Endometrial microvascular endothelial cells (primary cell): ENCODE results near the gene KIF21B. TPM values are rescaled to one million over a fixed set of nuclear protein-coding genes. Genes with fewer than 3 reads are reported as not detected.

ENCODE experiments used
- in situ Hi-C: cut with HindIII; loops from 2 replicates; pipeline ENCODE4 v1.10.0; 2017; ENCODE audit warnings: low sequenced_read_pairs, low pct_unique_long_range_greater_than_20kb; ENCODE audit errors: inconsistent ontology term
- total RNA-seq: library from RNA; depleted of rRNA; stranded (reverse); fragments of >200 nt; gene quantifications from one replicate; pipeline ENCODE4 v1.2.3, GENCODE V29; 2015; ENCODE audit errors: inconsistent ontology term

The KIF21B gene
- total RNA-seq, 1 donor from 2014 or later: 1.6 TPM

DNA sequence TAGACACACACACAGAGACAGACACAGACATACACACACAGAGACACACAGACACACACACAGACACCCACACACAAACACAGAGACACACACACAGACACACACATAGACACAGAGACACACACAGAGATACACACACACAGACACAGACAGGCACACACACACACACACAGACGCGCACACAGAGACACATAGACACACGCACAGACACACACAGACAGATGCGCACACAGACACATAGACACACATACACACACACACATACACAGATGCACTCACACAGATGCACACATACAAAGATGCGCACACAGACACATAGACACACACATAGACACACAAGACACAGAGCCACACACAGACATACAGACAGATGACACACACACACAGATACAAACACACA is 16.0 kb downstream of the KIF21B start:
- in situ Hi-C loops: no loop called here

DNA sequence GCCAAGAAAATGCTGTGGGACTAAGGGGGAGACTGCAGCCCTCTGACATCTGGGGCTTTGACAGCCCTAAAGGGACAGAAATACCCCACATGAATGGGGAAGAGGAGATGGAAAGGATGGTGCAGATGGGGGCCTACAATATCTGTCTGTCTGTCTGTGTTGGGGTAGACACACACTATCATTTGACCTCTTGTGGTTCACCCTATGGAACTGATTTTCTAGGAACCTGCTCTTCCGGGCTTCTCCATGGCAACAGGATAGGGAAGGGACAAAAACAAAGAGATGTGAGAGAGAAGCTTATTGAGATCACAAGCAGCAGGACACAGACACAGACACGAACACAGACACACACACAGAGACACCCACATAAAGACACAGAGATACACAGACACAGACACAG is 17.1 kb downstream of the KIF21B start:
- in situ Hi-C loops: no loop called here

DNA sequence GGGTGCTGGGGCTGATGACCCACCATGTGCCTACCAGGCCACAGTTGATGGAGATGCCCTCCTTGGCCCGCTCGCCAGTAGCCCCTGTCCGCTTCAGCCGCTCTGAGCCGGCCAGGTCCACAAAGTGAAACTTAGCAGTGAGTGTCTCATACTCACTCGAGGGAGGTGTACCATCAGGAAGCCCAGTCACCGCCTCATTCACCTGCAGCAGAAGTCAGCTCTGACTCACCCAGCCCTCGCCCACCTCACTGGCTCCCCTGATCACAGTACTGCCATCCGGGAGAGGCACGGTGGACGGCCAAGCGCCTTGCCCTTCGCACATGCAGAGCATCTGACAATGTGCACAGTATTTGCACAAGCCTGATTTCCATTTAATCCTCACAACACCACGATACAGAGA is 18.8 kb downstream of the KIF21B start:
- in situ Hi-C loops: no loop called here

DNA sequence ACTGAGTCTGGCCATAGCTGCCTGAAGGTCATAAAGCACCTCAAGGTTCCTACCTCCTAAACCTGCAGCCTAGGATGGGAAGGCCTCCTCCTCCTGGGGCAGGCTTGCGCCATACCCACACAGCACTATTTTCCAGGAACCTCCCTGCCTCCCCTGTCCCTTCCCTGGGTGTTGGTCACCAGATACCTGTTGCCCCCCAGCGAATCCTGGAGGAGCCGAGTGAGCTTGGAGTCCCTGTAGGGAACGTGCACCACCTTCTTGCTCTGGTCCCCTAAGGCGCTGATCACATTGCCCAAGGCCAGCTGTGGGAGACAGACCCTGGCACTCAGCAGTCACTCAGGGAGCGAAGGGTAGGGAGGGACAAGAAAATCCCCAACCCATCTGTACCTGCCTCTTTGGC is 19.4 kb downstream of the KIF21B start:
- in situ Hi-C loops: no loop called here

DNA sequence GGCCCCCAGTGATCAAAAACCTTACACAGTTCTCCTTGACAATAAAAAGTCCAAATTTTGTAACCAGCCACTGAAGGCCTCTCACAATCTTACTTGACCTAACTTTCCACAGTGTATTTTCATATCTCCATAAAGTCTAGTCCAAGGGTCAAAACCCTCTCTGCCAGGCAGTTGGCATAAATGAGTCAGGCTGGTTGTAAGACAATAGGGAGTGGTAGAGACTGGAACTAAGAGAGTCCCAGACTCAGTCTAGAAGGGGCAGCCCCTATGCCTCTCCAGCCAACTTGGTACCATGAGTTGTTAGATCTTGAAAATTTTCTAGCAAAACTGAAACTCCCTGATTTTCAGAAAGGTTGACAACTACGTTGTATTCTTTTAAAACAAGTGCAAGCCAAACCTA is 21.0 kb downstream of the KIF21B start:
- in situ Hi-C loops: no loop called here

DNA sequence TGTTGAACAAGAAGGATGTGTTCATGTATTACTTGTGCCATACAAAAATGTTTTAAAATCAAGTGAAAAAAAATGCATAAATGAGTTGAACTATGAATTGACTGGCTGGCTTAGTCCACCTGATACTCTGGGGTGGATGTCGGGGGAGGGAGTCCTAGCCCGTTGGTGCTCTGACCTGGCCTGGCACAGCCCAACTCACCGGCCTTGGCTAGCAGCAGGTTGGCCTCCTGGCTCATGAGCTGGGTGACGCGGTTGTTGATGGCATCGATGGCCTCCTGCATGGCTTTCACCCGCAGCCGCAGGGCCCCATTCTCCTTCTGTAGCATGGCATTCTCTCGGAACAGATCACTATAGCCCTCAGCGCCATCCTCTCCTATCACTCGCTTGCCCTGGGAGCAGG is 21.6 kb downstream of the KIF21B start:
- in situ Hi-C loops: no loop called here

DNA sequence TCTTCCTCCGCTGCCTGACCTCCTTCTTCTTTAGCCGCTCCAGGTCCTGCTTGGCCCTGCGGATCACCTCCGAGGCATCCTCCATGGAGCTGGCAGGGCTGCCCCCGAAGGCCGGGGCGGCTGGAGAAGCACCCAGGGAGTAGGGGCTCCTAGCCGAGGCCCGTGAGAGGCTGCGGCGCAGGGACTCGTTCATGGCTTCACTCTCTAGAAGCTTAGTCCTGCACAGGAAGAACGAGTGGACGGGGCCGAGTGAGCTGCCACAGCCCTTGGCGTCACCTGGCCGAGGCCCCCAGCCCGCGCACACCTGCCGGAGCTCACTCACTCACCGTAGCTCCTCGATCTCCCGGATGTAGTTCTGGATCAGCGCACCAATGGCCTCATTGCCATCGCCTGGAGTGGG is 23.1 kb downstream of the KIF21B start:
- in situ Hi-C loops: no loop called here

DNA sequence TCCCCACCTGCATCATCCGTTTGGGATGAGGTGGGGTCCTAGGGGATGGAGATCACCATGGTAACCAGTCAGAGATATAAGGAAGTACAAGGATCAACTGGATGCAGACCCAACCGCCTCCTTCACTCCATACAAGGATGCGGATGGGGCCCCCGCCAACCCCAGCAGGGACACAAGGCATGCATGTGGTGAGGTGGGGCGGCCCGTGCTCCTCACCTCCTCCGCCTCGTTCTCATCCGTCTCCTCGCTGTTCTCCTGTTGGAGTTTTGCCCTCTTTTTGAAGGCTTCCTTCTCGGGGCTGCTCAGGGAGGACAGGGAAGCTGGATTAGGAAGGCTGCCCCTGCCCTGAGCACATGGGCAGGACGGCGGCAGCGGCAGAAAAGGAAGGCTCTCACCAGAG is 23.8 kb downstream of the KIF21B start:
- in situ Hi-C loops: no loop called here

DNA sequence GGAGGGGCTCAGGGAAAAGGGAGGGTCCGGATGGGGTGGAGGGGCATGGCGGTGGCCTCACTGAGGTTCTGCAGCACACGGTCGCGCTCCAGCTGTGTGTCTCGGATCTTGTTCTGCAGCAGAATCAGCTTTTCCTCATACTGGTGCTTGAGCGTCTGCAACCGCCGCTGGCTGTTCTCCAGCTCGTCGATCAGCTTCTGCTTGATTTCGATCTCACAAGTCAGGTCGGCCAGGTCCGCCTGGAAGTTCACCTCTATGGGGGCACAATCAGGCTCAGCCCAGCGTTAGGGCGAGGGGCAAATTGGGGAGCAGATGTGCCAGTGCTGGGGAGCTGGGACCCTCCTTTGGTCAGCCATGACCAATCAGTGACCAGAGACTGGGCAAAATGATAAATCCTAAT is 25.2 kb downstream of the KIF21B start:
- in situ Hi-C loops: no loop called here

DNA sequence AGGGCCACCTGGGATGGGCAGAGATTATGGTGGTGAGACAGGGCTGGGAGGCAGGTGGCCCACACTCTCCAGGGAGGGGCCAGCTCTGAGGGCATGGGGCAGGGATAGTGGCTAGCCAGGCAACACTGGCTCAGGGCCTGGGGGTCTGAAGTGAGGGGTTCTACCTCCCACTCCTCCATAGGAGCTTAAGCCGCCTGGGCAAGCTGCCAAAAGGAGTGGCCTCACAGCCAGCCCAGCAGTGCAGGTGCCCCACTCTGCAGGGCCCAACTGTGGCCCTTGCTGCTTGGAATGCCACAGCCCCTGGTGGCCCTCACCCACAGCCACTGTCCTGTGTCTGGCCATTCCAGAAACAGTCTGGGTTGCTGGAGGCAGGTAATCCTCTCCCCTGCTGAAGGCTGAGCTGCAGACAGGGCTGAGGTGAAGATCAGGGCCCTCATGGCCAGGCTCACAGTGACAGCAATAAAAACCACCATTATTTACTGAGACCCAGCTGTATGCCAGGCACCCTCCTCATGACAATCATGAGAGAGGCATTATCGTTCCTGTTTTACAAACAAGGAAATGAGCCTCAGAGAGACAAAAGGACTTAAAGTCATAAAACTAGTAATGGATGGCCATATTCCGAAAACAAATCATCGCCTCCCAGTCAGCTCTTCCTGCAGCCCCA is 31.0 kb downstream of the KIF21B start:
- in situ Hi-C loops: no loop called here

DNA sequence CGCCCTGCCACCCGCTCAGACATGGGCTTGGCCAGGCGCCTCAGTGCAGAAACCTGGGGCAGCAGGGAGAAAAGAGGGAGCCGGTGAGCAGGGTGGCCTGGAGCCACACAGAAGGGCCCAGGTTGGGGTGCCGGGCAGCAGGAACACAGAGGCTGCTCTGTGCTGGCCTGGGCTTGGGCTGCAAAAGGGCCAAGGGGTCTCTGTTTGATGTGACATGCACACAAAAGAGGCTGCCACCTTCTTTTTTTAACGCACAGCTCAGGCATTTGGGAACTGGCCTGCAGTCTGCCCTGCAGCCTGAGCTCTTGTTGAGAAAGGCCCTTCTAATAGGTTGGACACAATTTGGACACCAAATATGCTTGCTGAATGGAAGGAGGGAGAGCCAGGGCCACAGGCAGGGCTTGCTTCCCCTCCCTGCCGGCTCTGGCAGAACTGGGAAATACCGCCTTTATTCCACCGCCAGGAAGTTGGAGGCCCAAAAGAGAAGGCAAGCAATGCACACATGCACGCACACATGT is 32.4 kb downstream of the KIF21B start:
- in situ Hi-C loops: no loop called here

DNA sequence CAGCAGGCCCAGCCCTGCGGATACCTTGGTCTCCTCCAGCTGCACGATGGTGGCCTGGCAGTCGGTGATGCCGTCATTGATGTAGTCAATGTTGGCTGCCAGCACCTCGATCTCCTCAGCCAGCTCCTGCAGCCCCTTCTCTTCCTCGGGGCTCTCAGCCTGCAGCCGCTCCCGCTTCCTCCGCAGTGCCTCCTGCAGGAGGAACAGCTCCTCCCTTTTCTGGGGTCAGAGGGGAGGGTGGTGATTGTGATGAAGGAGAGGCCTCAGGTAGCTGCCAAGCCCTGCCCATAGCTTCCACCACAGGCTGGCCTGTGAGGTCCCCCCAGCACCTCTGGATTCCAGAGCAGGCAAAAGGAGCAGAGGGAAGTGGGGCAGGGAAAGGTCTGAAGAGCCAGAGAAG is 33.4 kb downstream of the KIF21B start:
- in situ Hi-C loops: no loop called here

DNA sequence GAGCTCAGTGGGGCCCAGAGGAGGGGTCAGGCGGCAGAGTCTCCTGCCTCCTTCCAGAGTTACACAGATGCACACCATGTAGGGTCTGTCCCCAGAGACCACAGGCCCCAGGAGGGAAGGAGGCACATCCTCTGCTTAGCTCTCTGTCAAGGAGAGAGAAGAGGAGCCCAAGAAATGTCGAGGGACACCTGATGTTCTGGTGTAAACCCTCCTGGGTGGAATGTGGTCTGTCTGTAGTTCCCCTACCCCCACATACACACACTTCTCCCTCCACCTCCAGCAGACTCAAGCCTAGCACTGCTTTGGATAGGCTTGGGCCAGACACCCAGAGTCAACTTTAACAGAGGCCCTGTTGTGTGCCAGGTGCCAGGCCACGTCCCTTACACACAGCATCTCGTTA is 34.2 kb downstream of the KIF21B start:
- in situ Hi-C loops: no loop called here

DNA sequence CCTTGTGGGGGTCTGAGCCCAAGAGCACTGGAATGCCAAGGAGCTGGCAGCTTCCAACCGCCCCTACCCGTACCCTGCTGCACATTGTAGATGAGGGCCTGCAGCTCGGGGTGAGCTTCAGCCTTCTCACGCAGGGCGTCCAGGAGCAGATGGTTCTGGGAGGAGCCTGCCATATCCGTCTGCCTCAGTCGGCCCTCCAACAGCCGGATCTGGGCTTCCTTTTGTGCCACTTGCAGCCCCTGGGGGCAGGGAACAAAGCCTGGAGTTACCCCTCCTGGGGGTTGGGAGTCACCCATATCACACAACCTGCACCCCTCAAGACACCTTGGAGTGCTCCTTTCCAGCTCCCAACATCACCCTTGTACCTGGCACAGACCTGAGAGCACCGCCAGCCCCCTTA is 34.8 kb downstream of the KIF21B start:
- in situ Hi-C loops: no loop called here

DNA sequence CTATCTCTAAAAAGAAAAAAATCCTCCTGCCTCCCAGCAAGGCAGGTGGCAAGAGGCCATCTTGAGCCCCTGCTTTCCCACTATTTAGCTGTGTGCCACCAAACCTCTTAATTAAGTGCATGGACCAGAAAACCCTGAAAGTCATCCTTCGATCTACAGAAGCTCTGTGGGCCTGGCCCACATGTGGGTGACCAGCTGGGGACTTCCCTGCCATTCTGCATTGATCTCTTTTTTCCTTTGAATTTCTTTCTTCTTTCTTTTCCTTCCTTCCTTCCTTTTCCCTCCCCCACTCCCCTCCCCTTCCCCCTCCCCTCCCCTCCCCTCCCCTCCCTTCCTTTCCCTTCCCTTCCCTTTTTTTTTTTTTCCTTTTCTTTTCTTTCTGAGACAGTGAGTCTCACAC is 38.0 kb downstream of the KIF21B start:
- in situ Hi-C loops: no loop called here

DNA sequence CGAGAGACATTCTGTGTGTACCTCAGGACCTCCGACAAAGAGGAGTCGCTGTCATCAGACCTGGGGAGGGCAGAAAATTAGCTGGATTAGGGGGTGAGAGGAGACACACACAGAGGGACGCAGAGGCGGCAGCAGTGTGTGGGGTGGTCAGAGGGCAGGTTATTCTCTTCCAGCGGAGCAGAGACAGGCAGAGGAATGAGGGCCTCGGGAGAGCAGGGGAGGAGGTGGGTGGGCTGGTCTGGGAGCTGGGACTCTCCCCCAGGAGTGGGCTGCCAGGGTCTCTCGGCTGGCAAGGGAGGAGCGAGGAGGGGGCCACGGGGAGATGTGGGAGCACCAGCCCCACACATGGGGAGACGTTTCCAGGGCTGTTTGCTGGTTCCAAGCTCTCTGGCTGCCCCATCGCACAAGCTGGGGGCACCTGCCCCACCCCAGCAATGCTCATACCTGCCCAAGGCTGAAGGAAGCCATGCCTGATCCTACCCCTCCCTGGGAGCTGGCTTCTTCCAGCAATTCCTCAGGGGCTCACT is 40.4 kb downstream of the KIF21B start:
- in situ Hi-C loops: no loop called here

DNA sequence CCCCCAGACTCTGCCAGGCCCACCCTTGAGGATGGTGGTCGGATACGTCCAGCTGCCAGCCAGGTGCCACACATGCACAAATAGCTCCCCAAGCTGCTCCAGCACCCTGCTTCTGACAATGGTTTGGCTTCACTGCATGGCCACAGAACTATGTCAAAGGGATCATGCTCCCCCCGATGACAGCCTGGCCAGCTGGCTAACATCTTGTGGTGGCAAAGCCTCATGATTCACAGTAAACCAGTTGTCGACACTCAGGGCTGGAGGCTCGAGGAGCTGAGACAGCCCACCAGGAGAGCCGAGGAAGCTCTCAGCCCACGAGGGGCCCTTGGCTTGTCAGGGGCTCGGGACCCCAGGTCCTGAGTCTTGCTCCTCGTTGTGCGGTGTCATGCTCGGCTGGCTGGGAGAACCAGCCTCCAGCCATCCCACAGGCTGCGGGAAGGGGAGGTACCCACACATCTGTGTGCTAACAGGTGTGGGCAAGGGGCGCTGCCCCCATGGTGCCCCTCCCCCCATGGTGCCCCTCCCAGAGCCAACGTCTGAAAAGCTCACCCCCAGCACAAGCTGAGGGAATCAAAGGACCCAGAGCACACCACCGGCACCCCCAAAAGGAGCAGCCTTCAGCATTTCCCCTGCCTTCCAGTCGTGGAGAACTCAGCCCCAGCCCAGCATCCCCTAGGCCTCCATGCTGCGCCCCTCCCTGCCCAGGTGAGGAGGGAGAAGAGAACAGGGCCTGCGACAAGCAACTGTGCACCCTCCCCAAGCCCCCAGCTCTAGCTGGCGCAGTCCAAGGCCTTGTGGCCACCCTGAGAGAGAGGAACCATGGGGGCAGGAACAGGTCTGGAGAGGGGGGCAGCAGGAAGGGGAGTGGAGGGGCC is 41.2 kb downstream of the KIF21B start:
- in situ Hi-C loops: no loop called here

DNA sequence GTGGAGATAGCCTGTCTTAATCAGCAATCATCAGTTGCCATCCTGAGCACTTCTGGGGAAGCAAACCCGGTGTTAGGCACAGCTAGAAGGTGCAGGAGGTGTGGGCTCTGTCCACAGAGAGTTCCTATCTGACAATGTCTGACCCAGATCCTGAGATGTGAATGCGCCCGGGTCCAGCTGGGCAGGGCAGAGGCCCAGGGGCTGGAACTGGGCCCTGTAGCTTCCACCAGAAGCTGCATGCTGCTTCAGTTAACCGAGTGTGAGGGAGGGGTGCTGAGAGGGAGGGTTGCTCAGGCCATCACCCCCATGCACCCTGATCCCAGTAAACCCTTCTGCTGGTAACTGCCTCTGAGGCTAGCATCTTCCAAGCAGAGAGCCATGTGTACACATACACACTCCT is 42.2 kb downstream of the KIF21B start:
- in situ Hi-C loops: no loop called here

DNA sequence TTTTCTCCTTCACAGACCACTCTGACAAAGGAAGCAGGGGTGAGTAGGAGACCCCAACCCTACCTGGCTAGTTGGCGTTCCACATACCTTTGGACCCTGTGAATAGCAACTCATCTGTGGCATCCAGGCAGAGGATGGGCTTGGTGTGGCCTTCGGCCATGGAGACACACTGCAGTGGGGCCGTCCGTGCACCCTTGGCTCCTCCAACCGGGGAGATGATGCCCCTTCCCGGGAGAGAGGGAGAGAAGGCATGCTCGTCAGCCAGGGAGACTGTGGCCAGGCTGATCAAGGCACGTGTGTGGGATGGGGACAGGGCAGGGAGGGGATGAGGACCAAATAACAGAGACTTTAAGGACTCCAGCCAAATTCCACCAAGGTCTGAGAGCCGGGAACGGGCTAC is 42.6 kb downstream of the KIF21B start:
- in situ Hi-C loops: no loop called here

DNA sequence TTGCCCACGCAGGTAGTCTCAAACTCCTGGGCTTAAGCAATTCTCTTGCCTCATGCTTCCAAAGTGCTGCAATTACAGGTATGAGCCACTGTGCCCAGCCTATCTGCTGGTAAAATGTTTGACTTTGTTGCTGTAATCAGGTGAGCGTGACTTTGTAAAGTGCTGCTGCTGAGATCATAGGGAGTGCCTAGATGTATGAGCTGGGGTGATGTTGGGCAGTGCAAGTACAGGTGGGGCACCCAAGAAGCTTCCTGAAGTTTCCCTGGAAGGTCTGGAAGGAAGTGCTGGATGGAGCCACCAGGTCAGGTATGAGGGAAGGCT is 43.1 kb downstream of the KIF21B start:
- in situ Hi-C loops: no loop called here
